ENCODE data around the gene HSPH1. TPM values are rescaled to one million over a fixed set of nuclear protein-coding genes. Genes with fewer than 3 reads are reported as not detected.

Gene HSPH1
- total and polyA plus RNA-seq, 2 of the 8 experiments (the other 6 are each of a cell fraction or from before 2014, with no cell fraction given), result 14.2 to 145 TPM

- no peak overlapping the region for H2BK120ac ChIP-seq (replicated peaks; ENCODE audit: low read depth, low read length)
- no peaks in the 10 kb centered on the region for H3K27me3 ChIP-seq (replicated peaks in 1 of 4; ENCODE audit: control insufficient read depth in 3 of 4, extremely low read depth in 1 of 4, insufficient read depth in 3 of 4, low read length in 3 of 4)
- CTCF ChIA-PET (ENCODE audit: partially characterized antibody), result no interaction called here
- no peaks in the 10 kb centered on the region for H3K79me1 ChIP-seq (ENCODE audit: low read depth, low read length)
- no peaks in the 10 kb centered on the region for H4K20me1 ChIP-seq (replicated peaks in 1 of 2; ENCODE audit: control insufficient read depth in 1 of 2, insufficient read depth in 2 of 2, low read length in 2 of 2)
- no peak overlapping the region for H3K4me2 ChIP-seq (ENCODE audit: insufficient read depth in 1 of 2, low read depth in 2 of 2, low read length in 2 of 2)
- no peak overlapping the region for H3K27ac ChIP-seq (ENCODE audit: low read depth, low read length)
- no peak overlapping the region for H2BK15ac ChIP-seq (ENCODE audit: low read length)
- POLR2A ChIA-PET (ENCODE audit: partially characterized antibody), result interaction anchor here (0.6 kb wide), 1 partner anchor 256 kb away, joined by 3 read pairs; no protein-coding TSS in a partner anchor
- H3K23me2 ChIP-seq (ENCODE audit: low read depth, low read length), result no peaks in the 10 kb centered on the region; the same call in 1 of the 2 replicates
- H2BK12ac ChIP-seq (ENCODE audit: low read depth, low read length), result no peak overlapping the region
- no peak overlapping the region for H3K23ac ChIP-seq (ENCODE audit: insufficient read length)
- H2AK5ac ChIP-seq (ENCODE audit: low read depth, low read length), result no peak overlapping the region
- no peak overlapping the region for H3K18ac ChIP-seq (ENCODE audit: extremely low read depth, low read length)
- H2BK20ac ChIP-seq (ENCODE audit: low read length), result no peak overlapping the region
- no peaks in the 10 kb centered on the region for H3K79me2 ChIP-seq (ENCODE audit: control insufficient read depth in 1 of 2, insufficient read depth in 2 of 2, low read length in 2 of 2)
- DNase-seq (ENCODE audit: low read depth in 1 of 2, low spot score in 2 of 2) (no peak), FAIRE-seq (no peak)
- no peak overlapping the region for H3K14ac ChIP-seq (ENCODE audit: insufficient read length)
- H4K5ac ChIP-seq (ENCODE audit: insufficient read length, low read depth, low read length), result no peak overlapping the region
- H4K91ac ChIP-seq (replicated peaks; ENCODE audit: insufficient read length, low read length), result no peak overlapping the region
- H3K36me3 ChIP-seq (ENCODE audit: control insufficient read depth in 2 of 4, insufficient read depth in 4 of 4, low read length in 3 of 4), result no peaks in the 10 kb centered on the region
- H4K8ac ChIP-seq (ENCODE audit: extremely low read depth, insufficient read depth, low read length), result no peak overlapping the region
- H3K4me1 ChIP-seq (replicated peaks in 1 of 4; ENCODE audit: control insufficient read depth in 3 of 4, insufficient read depth in 4 of 4, low read length in 3 of 4), result 0 out of 7 replicates have a peak, but pooled peaks cover 0 to 2% (median 0%) of the 10 kb centered on the region in 4 experiments
- no peak overlapping the region for H3K9ac ChIP-seq (replicated peaks in 1 of 4; ENCODE audit: extremely low read depth in 1 of 4, low read depth in 3 of 4, low read length in 3 of 4)
- H3K56ac ChIP-seq (replicated peaks; ENCODE audit: insufficient read length, low read depth, low read length), result no peak overlapping the region
- no peak overlapping the region for H2BK5ac ChIP-seq (ENCODE audit: low read depth, low read length)
- WGBS, 2 experiments (ENCODE audit: extremely low coverage in 1 of 2, insufficient coverage in 1 of 2, insufficient read length in 1 of 2, insufficient replicate concordance in 2 of 2, low coverage in 1 of 2, low lambda C conversion rate in 2 of 2, missing lambda C conversion rate in 1 of 2), result 97% methylated on average over 2 of the region's 2 CpGs; no CpG with 5 or more reads in 1 of the 2 experiments
- H3K4ac ChIP-seq (replicated peaks; ENCODE audit: insufficient read length, low read depth, low read length), result no peak overlapping the region
- H2AFZ ChIP-seq (ENCODE audit: low read length), result no peak overlapping the region
- no peak overlapping the region for H3K4me3 ChIP-seq (ENCODE audit: extremely low read depth in 1 of 4, insufficient read depth in 2 of 4, low read depth in 3 of 4, low read length in 4 of 4)
- no peaks in the 10 kb centered on the region for H3K9me3 ChIP-seq (ENCODE audit: insufficient read depth in 2 of 2, low read depth in 1 of 2, low read length in 1 of 2)
- TF ChIP-seq SUZ12 (IDR thresholded peaks at IDR 0.05; ENCODE audit: low read length), result no peak
- no peak for TF ChIP-seq SP1 (IDR thresholded peaks at IDR 0.05; ENCODE audit: low read depth, low read length)
- TF ChIP-seq ATF3 (IDR thresholded peaks at IDR 0.05; ENCODE audit: insufficient read depth, low read depth, low read length), result no peak
- TF ChIP-seq RNF2 (IDR thresholded peaks at IDR 0.05; ENCODE audit: borderline replicate concordance, low read depth, low read length, missing control alignments, poor library complexity, severe bottlenecking), result no peak
- TF ChIP-seq CBX5 (IDR thresholded peaks at IDR 0.05; ENCODE audit: low read depth, low read length), result no peak
- TF ChIP-seq CEBPB (IDR thresholded peaks at IDR 0.05; ENCODE audit: low read depth, low read length), result no peak
- no peak for TF ChIP-seq EZH2 (IDR thresholded peaks at IDR 0.05; ENCODE audit: low read depth, low read length, severe bottlenecking)
- TF ChIP-seq KDM1A (IDR thresholded peaks at IDR 0.05; ENCODE audit: borderline replicate concordance, low read length), result no peak
- no peak for TF ChIP-seq SIX5 (IDR thresholded peaks at IDR 0.05; ENCODE audit: low read depth, low read length)
- TF ChIP-seq USF2 (IDR thresholded peaks at IDR 0.05; ENCODE audit: low read length), result no peak
- TF ChIP-seq TEAD4 (IDR thresholded peaks at IDR 0.05; ENCODE audit: low read depth, low read length), result no peak
- TF ChIP-seq MAX (IDR thresholded peaks at IDR 0.05), result no peak
Observed at GRCh38 chr13:31168166-31168565, 6.5 kb upstream of the HSPH1 start.

Data from H1 (cell line).